Gastroesophageal sphincter (tissue), 3 donors: ENCODE results near the gene PGM1.
"Not testable (repeated sequence)": the region's sequence is repeated elsewhere in the genome, so short reads cannot be mapped to it uniquely, and the experiment has no call there.

Experiments used
- CTCF ChIP-seq, 4 experiments: fragments of 200-600 bp in 2 of 4; fragments of 450-650 bp in 2 of 4; sonication (generic) in 1 of 4; IDR thresholded peaks; one replicate each; pipeline ENCODE4 v1.5.1; 2017 to 2019; ENCODE audit warnings: antibody characterized with exemption in 4 of 4, mild to moderate bottlenecking in 2 of 4, moderate library complexity in 2 of 4
- EP300 ChIP-seq: sonication (generic); formaldehyde crosslinking; IDR thresholded peaks from one replicate; pipeline ENCODE4 v1.6.1; 2017; ENCODE audit warnings: antibody characterized with exemption, mild to moderate bottlenecking

DNA sequence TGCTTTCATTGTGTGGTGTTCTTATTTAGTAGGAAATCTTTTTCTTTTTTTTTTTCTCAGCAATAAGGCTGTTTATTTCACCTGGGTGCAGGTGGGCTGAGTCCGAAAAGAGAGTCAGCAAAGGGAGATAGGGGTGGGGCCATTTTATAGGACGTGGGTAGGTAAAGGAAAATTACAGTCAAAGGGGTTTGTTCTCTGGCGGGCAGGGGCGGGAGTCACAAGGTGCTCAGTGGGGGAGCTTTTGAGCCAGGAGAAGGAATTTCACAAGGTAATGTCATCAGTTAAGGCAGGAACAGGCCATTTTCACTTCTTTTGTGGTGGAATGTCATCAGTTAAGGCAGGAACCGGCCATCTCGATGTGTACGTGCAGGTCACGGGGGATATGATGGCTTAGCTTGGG, 20.5 kb upstream of the PGM1 start:
- TF ChIP-seq CTCF (IDR thresholded peaks at IDR 0.05); EP300: not testable (repeated sequence)
